Measurements from ENCODE around the gene BMI1.

DNA sequence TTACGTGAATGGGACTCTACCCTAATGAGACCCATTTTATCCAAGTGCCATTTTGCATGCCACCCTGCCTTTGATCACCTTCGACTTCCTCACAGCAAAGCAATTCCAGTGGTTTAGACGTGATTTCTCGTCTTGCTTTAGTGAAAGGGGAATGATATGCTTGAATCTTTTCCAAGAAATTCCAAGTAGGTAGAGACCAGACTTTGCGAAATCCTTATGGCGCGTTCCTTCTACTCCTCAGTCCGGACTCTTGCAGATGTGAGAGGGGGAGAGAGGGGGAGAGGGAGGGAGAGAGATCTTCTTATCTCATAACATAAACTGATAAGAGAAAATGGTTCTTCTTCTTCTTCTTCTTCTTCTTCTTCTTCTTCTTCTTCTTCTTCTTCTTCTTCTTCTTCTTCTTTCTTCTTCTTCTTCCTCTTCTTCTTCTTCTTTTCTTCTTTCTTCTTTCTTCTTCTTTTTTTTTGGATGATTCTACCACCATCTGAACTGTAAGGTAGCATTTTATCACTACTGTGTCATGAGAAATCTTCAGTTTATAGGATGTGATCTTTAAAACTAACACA lies 25.3 kb downstream of the BMI1 start:
- TF ChIP-seq, protein P1, sequence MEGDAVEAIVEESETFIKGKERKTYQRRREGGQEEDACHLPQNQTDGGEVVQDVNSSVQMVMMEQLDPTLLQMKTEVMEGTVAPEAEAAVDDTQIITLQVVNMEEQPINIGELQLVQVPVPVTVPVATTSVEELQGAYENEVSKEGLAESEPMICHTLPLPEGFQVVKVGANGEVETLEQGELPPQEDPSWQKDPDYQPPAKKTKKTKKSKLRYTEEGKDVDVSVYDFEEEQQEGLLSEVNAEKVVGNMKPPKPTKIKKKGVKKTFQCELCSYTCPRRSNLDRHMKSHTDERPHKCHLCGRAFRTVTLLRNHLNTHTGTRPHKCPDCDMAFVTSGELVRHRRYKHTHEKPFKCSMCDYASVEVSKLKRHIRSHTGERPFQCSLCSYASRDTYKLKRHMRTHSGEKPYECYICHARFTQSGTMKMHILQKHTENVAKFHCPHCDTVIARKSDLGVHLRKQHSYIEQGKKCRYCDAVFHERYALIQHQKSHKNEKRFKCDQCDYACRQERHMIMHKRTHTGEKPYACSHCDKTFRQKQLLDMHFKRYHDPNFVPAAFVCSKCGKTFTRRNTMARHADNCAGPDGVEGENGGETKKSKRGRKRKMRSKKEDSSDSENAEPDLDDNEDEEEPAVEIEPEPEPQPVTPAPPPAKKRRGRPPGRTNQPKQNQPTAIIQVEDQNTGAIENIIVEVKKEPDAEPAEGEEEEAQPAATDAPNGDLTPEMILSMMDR (IDR thresholded peaks at IDR 0.05; ENCODE audit: insufficient read depth, low read length): no peak
- TF ChIP-seq GABPA (IDR thresholded peaks at IDR 0.05; ENCODE audit: low read depth) (no peak), POLR2AphosphoS5 (IDR thresholded peaks at IDR 0.05; ENCODE audit: low read depth) (no peak), SPI1 (IDR thresholded peaks at IDR 0.05; ENCODE audit: borderline replicate concordance, low read depth) (no peak)

All from HL-60 (cell line).